HG02642 (cell line): Measurements from ENCODE around the gene CDH4.

Source experiments
- ATAC-seq: cut with Tn5 transposase; IDR thresholded peaks from one replicate; pipeline ENCODE4 v1.9.1; 2021; ENCODE audit warnings: mild to moderate bottlenecking; ENCODE audit not compliant: unreplicated experiment, poor library complexity

The CDH4 gene

DNA sequence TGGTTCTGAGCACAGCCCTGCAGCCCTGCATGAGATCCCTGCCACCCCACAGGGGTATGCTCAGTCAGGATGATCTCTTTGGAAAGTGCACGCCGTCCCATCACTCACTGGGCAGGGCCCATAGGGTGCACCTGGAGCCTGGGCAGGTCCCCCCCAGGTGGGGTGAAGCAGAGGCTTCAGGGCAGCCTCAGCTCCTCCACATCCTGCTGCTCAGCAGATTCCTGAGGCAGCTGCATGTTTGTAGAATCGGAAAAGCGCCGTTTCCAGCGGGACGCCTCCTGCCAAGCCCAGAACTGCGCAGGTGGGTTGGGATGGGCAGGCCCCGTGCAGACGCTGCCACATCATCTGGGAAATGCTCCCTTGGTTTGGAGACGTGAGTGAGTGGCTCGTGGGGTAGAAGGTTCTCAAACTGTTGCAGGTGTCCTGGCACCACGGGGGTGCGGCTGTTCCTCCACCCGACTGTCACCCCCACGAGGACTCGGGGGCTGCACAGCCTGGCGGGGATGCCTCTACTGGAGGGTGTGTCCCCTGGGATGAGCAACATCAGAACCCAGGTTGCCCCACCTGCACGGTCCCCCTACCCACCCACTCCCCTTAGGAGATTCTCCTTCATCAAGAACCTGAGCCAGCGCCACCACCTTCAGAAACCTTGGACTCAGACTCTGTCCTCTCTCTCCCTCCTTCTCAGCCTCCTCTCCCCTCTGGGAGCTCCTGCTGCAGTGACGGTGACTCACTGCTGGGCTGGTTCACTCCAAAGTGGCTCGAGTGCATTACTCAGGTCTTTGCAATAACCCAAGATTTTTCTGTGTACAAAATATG, 479.5 kb downstream of the CDH4 start:
- ATAC-seq, result no peak

GRCh38 chr20:61732511-61733210, 480.6 kb downstream of the CDH4 start:
- ATAC-seq, result no peak

GRCh38 chr20:61733216-61733615, 481.2 kb downstream of the CDH4 start:
- ATAC-seq, result no peak

DNA sequence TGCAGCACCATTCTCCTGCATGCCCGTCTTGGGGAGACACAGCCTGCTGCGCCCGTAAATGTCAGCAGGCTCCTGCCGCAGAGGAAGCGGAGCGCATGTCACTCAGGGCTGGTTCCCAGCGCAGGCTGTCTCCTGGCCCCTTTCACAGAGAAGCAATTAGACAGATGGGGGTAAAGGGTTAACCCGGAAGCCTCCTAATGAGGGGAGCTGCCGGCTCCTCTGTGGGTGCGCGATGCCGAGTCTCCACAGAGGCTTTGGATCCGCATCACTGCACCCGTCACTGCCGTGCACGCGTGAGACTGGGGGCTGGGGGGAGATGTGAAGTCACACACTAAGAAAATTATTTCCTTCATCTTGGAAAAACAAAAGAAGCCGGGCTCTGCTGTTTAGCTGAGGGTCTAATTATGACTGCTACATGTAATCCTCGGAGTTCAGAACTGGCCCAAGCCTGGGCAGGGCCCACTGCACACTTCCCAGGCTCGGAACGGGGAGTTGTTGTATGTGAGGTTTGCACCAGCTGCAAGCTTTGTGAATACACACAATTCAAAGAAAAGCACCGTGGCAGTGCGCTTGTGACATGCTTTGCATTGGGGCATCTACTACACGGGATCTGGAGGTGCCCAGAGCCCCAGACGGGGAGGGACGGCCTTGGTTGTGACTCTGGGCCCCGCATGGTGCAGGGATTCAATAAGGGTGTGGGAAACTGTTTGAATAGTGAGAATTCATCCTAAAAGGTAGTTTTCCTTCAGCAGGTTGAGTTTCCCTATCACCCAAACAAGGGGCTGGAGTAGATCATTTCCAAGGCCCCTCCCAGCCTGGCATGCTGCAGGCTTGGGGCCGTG, 482.1 kb downstream of the CDH4 start:
- no peak for ATAC-seq

- no peak for ATAC-seq
Measured at GRCh38 chr20:61734733-61735502, 482.9 kb downstream of the CDH4 start.

GRCh38 chr20:61735503-61735785, 483.4 kb downstream of the CDH4 start:
- no peak for ATAC-seq

DNA sequence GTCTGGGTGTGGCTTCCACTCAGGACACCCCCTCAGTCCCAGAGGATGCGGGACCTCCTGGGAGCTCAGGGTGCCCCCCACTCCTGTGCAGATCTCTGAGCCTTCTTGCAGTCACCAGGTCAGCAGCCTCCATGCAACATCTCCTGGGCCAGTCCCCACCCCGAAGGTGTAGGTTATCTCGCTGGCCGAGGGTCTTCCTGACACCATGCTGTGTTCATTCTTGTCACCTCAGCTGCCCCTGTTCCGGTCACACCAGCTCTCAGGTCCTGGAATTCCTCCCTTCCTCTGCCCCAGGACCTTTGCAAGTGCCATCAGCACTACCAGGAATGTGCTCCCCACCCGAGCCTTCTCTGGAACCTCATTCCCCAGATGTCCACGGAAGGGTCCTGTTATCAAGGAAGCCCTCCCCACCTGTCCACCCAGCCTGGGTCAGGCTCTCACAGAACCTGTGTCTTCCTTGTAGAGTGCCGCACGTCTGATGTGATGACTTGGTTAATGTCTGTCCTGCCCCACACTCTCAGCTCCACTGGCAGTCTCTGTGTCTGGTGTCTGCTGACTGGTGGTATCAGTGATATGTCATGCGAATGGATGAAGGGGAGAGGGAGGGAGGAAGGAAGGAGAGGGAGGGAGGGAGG, 484.1 kb downstream of the CDH4 start:
- no peak for ATAC-seq

GRCh38 chr20:61736751-61737310, 484.8 kb downstream of the CDH4 start:
- ATAC-seq, result no peak

DNA sequence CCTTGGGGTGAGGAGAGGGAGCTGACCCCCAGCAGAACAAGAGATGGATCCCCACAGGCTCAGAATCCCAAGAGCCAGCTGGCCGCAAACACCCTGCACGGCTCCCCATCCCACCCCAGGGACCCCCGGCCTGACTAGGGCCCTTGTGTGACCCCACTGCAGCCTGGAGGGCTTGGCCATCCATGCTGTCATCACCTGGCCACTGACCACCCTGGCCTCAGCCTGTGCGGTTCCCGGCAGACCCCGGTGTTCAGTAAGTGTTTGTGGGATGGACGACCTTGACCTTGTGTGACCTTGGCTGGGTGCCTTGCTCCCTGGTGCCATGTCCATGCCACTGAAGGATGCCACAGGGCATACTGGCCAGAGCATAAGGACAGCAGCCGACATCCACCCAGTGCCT, 485.3 kb downstream of the CDH4 start:
- no peak for ATAC-seq

DNA sequence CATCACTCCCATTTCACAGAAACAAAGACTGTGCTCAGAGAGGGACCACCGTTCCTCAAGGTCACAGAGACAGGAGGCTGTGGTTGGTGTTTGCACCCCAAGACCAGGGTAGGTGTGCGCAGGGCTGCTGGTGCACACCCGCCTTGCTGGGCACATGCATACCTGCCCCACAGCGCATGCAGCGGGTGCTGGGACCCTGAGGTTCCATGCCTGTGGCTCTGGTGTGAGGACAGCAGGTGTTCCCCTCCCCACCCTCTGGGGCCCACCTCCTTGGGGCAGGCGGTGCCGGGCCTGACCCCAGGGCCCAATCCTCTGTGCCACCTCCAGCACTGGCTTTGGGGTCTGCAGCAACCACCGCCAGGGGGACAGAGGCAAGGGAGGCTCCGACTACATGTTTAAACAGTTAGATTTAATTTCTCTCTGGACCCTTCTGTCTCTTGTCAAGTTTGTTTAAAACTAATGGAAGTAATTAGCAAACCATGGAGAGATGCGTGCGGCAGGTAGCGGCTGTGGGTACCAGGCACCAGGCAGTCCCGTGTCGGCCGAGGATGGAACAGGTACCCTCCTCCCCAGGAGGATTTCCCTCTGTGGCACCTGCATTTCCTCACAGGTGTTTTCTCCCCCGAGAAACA, 485.9 kb downstream of the CDH4 start:
- ATAC-seq, result no peak

- ATAC-seq, result no peak
Measured at GRCh38 chr20:61738601-61739069, 486.6 kb downstream of the CDH4 start.

DNA sequence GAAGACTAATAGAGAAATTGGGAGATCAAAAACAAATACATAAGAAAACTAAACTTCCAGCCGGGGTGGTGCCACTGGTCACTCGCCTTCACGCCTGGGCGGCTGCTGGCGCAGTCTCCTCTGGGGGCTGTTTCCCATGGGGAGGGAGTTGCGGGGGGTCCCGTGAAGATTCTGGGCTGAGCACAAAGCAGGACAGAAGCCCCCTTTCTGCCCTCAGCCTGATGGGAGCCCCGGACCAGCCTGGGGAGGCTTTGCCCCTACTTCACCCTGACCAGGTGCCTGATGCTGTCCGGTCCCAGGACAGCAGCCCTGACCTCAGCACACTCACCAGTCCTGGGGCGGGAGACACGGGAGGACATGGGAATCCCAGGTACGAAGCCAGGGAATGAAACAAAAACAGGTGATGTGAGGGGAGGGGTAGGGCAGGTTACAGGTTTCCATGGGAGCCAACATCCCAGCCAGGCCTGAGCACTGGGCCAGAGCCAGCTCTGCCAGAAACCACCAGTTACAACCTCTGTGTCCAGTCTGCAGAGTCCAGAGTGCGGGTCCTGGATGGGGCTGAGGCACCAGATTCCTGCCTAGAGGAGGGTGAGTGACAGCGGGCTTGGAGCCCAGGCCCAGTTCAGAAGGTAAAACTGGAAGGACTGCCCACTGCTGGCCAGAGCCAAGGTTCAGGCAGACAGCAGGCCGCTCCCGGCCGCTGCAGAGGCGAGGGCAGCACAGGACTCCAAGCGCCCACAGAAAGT, 487.2 kb downstream of the CDH4 start:
- ATAC-seq, result no peak

DNA sequence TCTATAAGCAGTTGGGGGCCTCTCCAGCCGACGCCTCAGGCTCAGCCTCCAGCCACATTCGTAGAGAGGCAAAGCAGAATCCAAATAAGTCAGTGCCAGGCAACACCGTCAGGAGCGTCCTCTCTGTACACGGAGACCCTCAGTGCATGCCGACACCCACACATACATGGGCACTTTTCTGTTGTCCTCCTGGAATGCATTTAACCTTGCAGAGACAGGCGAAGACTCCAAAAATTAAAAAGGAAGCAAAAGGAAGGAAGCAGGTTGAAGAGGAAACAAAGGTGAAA, 487.7 kb downstream of the CDH4 start:
- no peak for ATAC-seq

DNA sequence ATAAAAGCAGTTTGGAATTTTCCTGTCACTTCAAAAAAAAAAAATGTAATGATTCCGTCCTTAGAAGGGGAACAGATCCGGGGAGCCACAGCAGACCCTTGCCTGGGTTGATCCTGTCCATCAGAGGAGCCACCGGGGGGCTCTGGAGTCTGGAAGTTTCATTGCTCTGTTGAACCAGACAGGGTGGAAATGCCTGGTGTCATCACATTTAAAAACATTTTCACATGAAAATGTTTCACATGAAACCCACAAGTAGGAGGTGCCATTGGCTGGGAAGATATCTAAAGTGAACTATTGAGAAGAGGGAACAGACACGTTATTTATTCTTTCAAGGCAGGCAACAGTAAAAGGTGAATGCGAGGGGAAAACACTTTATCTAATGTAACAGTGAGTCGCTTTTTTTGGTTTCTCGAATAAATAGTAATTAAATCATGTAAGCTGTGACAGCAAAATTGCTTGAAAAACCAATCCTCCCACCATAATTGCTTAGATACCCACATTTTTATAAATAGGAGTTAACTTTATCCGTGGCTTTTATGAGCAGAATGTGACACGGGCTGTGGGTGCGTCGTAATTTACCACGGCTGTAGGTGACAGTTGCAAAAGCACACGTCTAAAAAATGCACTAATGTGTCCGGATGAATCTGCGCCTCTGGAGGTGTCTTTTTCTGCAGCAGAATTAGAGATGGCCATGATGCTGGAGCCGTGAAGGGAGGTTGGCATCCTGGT, 490.2 kb downstream of the CDH4 start:
- no peak for ATAC-seq

GRCh38 chr20:61743606-61744005, 491.5 kb downstream of the CDH4 start:
- no peak for ATAC-seq

GRCh38 chr20:61744691-61745396, 492.8 kb downstream of the CDH4 start:
- ATAC-seq, result no peak

- no peak for ATAC-seq
Measured at GRCh38 chr20:61745397-61746146, 493.5 kb downstream of the CDH4 start.
